ENCODE results near the gene AUH. TPM values are rescaled to one million over a fixed set of nuclear protein-coding genes. Genes with fewer than 3 reads are reported as not detected.

Gene AUH
- polyA plus RNA-seq, 3 donors: 4.0 to 9.9 (median 8.4) TPM

GRCh38 chr9:91310037-91310436 is 51.7 kb downstream of the AUH start:
- H3K9me3 ChIP-seq (replicated peaks in 1 of 2; ENCODE audit: control insufficient read depth in 1 of 2, insufficient read depth in 1 of 2, low read length in 2 of 2): no peaks in the 10 kb centered on the region
- no peak overlapping the region for H3K9ac ChIP-seq (ENCODE audit: insufficient read depth, low read length, poor library complexity, severe bottlenecking)
- H2AFZ ChIP-seq (ENCODE audit: insufficient read depth, low read depth, low read length, poor library complexity, severe bottlenecking): no peak overlapping the region
- H3K79me2 ChIP-seq (ENCODE audit: insufficient read depth, low read length): no peaks in the 10 kb centered on the region
- H3K4me3 ChIP-seq (replicated peaks in 1 of 3; ENCODE audit: low read depth in 2 of 3, low read length in 3 of 3): no peak overlapping the region
- Mint-ChIP-seq H3K36me3 (peaks cover 14 to 16% of the 10 kb centered on the region in 2 donors), H3K4me1 (peaks cover 11% of the 10 kb centered on the region), H3K9me3 (peaks cover 0 to 7% (median 3%) of the 10 kb centered on the region in 7 donors), H3K27me3 (ENCODE audit: low read depth in 3 of 3) (peaks cover 0 to 1% (median 0%) of the 10 kb centered on the region in 3 donors), H3K4me3 (no peak overlapping the region), H3K27ac (peak overlapping the region in 1 of 7 donors; percentile 47)
- no peak for DNase-seq
- TF ChIP-seq CTCF (IDR thresholded peaks at IDR 0.05): no peak
- H3K4me1 ChIP-seq (ENCODE audit: control insufficient read depth in 1 of 2, insufficient read depth in 2 of 2, low read length in 2 of 2): peaks cover 9% of the 10 kb centered on the region in 2 donors
- H3K27ac ChIP-seq (ENCODE audit: low read depth in 1 of 2, low read length in 2 of 2): no peak overlapping the region
- H4K20me1 ChIP-seq (ENCODE audit: insufficient read depth, low read length): no peaks in the 10 kb centered on the region
- no peaks in the 10 kb centered on the region for H3K27me3 ChIP-seq (ENCODE audit: control insufficient read depth in 2 of 2, insufficient read depth in 2 of 2, low read length in 2 of 2)
- H3K36me3 ChIP-seq (replicated peaks in 1 of 2; ENCODE audit: control insufficient read depth in 1 of 2, insufficient read depth in 2 of 2, low read length in 2 of 2): no peaks in the 10 kb centered on the region
- H3K4me2 ChIP-seq (replicated peaks; ENCODE audit: extremely low read depth, low read length, poor library complexity, severe bottlenecking): no peak overlapping the region
- intact Hi-C loops (cut with micrococcal nuclease): no loop called here
- WGBS (ENCODE audit: insufficient coverage): 100% methylated on average over 2 of the region's 2 CpGs

- Mint-ChIP-seq H3K4me3 (no peak overlapping the region), H3K27ac (peak overlapping the region in 1 of 7 donors; percentile 7), H3K9me3 (no peaks in the 10 kb centered on the region), H3K36me3 (peaks cover 12 to 16% of the 10 kb centered on the region in 2 donors), H3K4me1 (peaks cover 15% of the 10 kb centered on the region), H3K27me3 (ENCODE audit: low read depth in 3 of 3) (peaks cover 0 to 1% (median 0%) of the 10 kb centered on the region in 3 donors)
- Histone ChIP-seq H3K4me2 (replicated peaks; ENCODE audit: extremely low read depth, low read length, poor library complexity, severe bottlenecking) (no peak overlapping the region), H3K9me3 (replicated peaks in 1 of 2; ENCODE audit: control insufficient read depth in 1 of 2, insufficient read depth in 1 of 2, low read length in 2 of 2) (no peaks in the 10 kb centered on the region), H3K4me3 (replicated peaks in 1 of 3; ENCODE audit: low read depth in 2 of 3, low read length in 3 of 3) (no peak overlapping the region), H2AFZ (ENCODE audit: insufficient read depth, low read depth, low read length, poor library complexity, severe bottlenecking) (no peak overlapping the region), H3K79me2 (ENCODE audit: insufficient read depth, low read length) (no peaks in the 10 kb centered on the region), H3K9ac (ENCODE audit: insufficient read depth, low read length, poor library complexity, severe bottlenecking) (no peak overlapping the region), H3K36me3 (replicated peaks in 1 of 2; ENCODE audit: control insufficient read depth in 1 of 2, insufficient read depth in 2 of 2, low read length in 2 of 2) (no peaks in the 10 kb centered on the region), H3K4me1 (ENCODE audit: control insufficient read depth in 1 of 2, insufficient read depth in 2 of 2, low read length in 2 of 2) (peaks cover 10 to 13% of the 10 kb centered on the region in 2 donors), H3K27me3 (ENCODE audit: control insufficient read depth in 2 of 2, insufficient read depth in 2 of 2, low read length in 2 of 2) (no peaks in the 10 kb centered on the region), H3K27ac (ENCODE audit: low read depth in 1 of 2, low read length in 2 of 2) (no peak overlapping the region), H4K20me1 (ENCODE audit: insufficient read depth, low read length) (no peaks in the 10 kb centered on the region)
- no CpG with 5 or more reads among the region's 2 CpGs for WGBS (ENCODE audit: insufficient coverage)
- TF ChIP-seq CTCF (IDR thresholded peaks at IDR 0.05): no peak
- DNase-seq: no peak
- intact Hi-C loops (cut with micrococcal nuclease): loop anchor here (5.0 to 10.0 kb wide), 2 partner anchors 34 to 57 kb away; partner anchors contain the start of gene AUH (in 1 of the 2)
These were observed 53.5 kb downstream of the AUH start for GRCh38 chr9:91308191-91308590.
